GM12864 (cell line): ENCODE results near the gene SLC35F3.
"Not testable (repeated sequence)": the region's sequence is repeated elsewhere in the genome, so short reads cannot be mapped to it uniquely, and the experiment has no call there.

Experiments used
- DNase-seq: peaks from one replicate; pipeline ENCODE4 v3.0.0-alpha.2; 2011; ENCODE audit warnings: low read depth
- H3K4me3 ChIP-seq: 2 replicates; pipeline ENCODE4 v1.5.1; 2011; ENCODE audit warnings: mild to moderate bottlenecking, low read depth, low read length, control low read depth
- CTCF ChIP-seq: IDR thresholded peaks from 2 replicates; pipeline ENCODE4 v1.5.1; 2011; ENCODE audit warnings: low read depth, mild to moderate bottlenecking, moderate library complexity, low read length, control low read depth, inconsistent platforms; ENCODE audit errors: missing control alignments

Gene SLC35F3

GRCh38 chr1:234149217-234149616 is 244.7 kb downstream of the SLC35F3 start:
- no peak for TF ChIP-seq CTCF
- no peak for DNase-seq
- H3K4me3 ChIP-seq = no peak overlapping the region

GRCh38 chr1:234150892-234151291 is 246.4 kb downstream of the SLC35F3 start:
- no peak for DNase-seq
- TF ChIP-seq CTCF = no peak
- H3K4me3 ChIP-seq = no peak overlapping the region

- not testable (repeated sequence) for H3K4me3 ChIP-seq, DNase-seq
Observed at GRCh38 chr1:234152344-234152743, 247.9 kb downstream of the SLC35F3 start.

- TF ChIP-seq CTCF = peak; percentile 71
- peak; percentile 26 for DNase-seq
- H3K4me3 ChIP-seq = no peak overlapping the region
Observed at GRCh38 chr1:234154320-234155251, 250.1 kb downstream of the SLC35F3 start.

- no peak for DNase-seq
- TF ChIP-seq CTCF = no peak
- no peak overlapping the region for H3K4me3 ChIP-seq
Observed at GRCh38 chr1:234162661-234163060, 258.2 kb downstream of the SLC35F3 start.

GRCh38 chr1:234163267-234163919 is 258.9 kb downstream of the SLC35F3 start:
- H3K4me3 ChIP-seq = no peak overlapping the region
- DNase-seq = no peak
- no peak for TF ChIP-seq CTCF

GRCh38 chr1:234164098-234164709 is 259.7 kb downstream of the SLC35F3 start:
- no peak for TF ChIP-seq CTCF
- no peak for DNase-seq
- H3K4me3 ChIP-seq = no peak overlapping the region
